HG03060 (cell line): ENCODE data around the gene HYAL2.
"Not testable (repeated sequence)": the region's sequence is repeated elsewhere in the genome, so short reads cannot be mapped to it uniquely, and the experiment has no call there.

Experiments
- ATAC-seq: cut with Tn5 transposase; IDR thresholded peaks from one replicate; pipeline ENCODE4 v1.9.1; 2021; ENCODE audit warnings: low read depth, moderate number of reproducible peaks; ENCODE audit not compliant: unreplicated experiment

Gene HYAL2

GRCh38 chr3:50273689-50274065 is 48.9 kb downstream of the HYAL2 start:
- no peak for ATAC-seq

GRCh38 chr3:50272911-50273688 is 49.4 kb downstream of the HYAL2 start:
- no peak for ATAC-seq

- ATAC-seq: not testable (repeated sequence)
Observed at GRCh38 chr3:50272538-50272910, 50.0 kb downstream of the HYAL2 start.

GRCh38 chr3:50271314-50271936 is 51.1 kb downstream of the HYAL2 start:
- no peak for ATAC-seq

- ATAC-seq: no peak
Observed at GRCh38 chr3:50270422-50271224, 51.9 kb downstream of the HYAL2 start.

- ATAC-seq: no peak
Observed at GRCh38 chr3:50269977-50270413, 52.5 kb downstream of the HYAL2 start.

- ATAC-seq: no peak
Observed at GRCh38 chr3:50269460-50269859, 53.1 kb downstream of the HYAL2 start.

- ATAC-seq: no peak
Observed at GRCh38 chr3:50268703-50269451, 53.7 kb downstream of the HYAL2 start, which contains the start of gene SEMA3B. TSS of gene SEMA3B (plus strand) at chr3:50269147. CDS start at chr3:50269241, 94 bp downstream.

- ATAC-seq: no peak
Observed at GRCh38 chr3:50268276-50268675, 54.3 kb downstream of the HYAL2 start.
